Measurements from ENCODE around the gene TMEM123.

DNA sequence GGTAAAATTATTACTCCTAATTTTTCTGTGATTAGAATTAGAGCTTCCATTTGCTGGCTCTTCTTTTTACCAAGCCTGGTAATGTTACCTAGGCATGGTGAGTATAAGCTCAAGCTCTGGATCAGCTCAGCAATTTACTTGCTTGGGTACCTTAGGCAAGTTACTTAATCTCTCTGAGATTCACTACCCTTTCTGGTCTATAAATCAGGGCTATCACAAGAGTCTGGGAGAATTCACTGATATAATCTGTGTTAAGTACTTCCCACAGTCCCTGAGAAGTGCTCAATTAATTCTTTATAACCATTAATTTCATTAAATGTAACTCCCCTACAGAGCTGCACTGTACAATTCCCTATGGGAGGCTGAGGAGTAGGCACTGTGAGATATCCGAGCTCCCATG is 44.2 kb downstream of the TMEM123 start:
- TF ChIP-seq POLR2AphosphoS5 (IDR thresholded peaks at IDR 0.05; ENCODE audit: low read depth, low read length), result no peak
- TF ChIP-seq FOXP2 (optimal IDR thresholded peaks at IDR 0.05; ENCODE audit: borderline replicate concordance, extremely low read depth, extremely low read length, insufficient read depth), result no peak
- TF ChIP-seq, protein P1, sequence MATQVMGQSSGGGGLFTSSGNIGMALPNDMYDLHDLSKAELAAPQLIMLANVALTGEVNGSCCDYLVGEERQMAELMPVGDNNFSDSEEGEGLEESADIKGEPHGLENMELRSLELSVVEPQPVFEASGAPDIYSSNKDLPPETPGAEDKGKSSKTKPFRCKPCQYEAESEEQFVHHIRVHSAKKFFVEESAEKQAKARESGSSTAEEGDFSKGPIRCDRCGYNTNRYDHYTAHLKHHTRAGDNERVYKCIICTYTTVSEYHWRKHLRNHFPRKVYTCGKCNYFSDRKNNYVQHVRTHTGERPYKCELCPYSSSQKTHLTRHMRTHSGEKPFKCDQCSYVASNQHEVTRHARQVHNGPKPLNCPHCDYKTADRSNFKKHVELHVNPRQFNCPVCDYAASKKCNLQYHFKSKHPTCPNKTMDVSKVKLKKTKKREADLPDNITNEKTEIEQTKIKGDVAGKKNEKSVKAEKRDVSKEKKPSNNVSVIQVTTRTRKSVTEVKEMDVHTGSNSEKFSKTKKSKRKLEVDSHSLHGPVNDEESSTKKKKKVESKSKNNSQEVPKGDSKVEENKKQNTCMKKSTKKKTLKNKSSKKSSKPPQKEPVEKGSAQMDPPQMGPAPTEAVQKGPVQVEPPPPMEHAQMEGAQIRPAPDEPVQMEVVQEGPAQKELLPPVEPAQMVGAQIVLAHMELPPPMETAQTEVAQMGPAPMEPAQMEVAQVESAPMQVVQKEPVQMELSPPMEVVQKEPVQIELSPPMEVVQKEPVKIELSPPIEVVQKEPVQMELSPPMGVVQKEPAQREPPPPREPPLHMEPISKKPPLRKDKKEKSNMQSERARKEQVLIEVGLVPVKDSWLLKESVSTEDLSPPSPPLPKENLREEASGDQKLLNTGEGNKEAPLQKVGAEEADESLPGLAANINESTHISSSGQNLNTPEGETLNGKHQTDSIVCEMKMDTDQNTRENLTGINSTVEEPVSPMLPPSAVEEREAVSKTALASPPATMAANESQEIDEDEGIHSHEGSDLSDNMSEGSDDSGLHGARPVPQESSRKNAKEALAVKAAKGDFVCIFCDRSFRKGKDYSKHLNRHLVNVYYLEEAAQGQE (IDR thresholded peaks at IDR 0.05; ENCODE audit: insufficient read depth in 1 of 2, low read depth in 2 of 2, low read length in 2 of 2), result no peak
